GM21825 (cell line): ENCODE data around the gene FLCN.

Experiments
- ATAC-seq: cut with Tn5 transposase; IDR thresholded peaks from one replicate; pipeline ENCODE4 v1.9.1; 2021; ENCODE audit warnings: mild to moderate bottlenecking, moderate library complexity; ENCODE audit not compliant: unreplicated experiment

The FLCN gene

DNA sequence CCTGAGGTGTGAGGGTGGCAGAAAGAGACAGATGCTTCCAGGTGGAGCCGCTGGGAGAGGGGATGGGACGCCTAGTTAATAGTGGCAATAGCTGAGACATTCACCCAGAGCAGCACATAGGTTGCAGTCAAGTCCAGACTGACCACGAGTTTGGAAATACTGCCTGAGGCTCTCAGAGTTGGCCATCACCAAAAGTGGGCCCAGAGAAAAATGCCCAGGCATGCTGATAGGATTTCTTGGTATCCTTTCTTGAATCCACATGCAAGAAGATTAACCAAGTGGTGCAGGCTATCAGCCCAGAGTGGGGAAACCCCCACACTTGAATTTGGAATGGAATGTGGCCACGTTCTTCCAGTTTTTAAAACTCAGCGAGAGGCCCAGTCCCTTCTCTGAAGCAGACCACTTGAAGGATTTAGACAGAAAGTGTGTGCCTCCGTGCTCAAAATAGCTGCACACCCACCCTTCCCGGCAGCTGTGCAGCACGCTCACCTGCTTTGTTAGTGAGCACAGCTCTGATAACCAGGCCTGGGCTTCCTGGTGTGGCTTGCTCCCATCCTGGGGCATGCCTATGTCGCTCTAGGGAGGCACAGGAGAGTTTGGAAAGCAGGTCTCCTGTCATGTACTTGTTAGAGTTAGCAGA, 66.5 kb downstream of the FLCN start:
- no peak for ATAC-seq

DNA sequence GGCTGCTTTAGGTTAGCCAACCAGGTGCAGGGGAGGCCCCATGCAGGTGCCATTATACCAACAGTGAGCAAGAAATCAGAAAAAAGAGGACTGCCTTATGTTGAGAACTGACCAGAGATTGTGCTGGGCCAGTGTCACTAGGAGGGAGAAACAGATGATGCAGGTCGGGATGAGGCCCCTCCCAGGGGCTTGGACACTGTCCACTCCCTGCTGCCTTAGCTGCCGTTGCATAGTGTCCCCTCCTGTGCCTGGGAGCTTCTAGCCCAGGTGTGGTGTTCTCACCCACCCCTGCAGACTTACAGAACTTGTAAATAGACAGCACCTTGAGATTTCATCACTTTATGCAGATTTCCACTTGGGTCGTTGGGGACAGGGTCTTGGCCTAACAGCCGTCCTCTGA, 67.6 kb downstream of the FLCN start:
- ATAC-seq, result no peak

DNA sequence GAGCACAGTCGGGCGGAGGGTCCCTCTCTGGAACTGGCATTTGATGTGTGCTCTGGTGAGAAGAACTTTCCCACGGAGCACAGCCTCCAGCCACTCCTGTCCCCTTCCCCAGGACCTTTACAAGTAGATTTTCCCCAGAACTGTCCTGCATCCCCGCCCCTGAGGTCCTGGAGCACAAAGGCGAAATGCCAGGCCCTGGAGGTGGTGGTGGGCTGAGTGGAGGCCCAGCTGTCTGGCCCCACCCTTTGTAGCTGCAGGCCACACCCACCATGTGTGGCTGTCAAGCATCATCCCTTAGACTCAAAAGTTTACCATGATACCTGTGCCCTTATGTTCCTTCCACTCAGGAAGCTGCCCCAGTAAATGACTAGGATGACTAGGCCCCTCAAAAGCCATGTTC, 68.6 kb downstream of the FLCN start:
- ATAC-seq, result no peak

DNA sequence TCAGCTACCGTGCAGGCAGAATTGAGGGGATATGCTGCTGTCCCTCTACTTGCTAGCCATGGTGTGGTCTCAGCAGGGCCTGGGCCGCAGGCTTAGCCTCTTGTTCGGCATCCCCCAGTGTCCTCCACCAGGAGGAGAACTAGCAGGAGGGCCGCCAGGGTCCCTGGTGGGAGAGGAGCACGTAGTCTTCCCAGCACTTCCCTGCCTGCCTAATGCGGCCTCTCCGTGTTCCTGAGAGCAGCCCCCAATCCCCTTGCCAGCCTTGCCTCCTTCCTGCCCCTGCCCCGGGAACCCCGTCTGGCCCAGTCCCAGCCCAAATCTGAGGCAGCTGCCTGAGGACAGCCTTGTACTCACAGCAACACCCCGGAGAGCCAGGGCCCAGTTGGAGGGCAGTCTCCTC, 69.0 kb downstream of the FLCN start:
- no peak for ATAC-seq

DNA sequence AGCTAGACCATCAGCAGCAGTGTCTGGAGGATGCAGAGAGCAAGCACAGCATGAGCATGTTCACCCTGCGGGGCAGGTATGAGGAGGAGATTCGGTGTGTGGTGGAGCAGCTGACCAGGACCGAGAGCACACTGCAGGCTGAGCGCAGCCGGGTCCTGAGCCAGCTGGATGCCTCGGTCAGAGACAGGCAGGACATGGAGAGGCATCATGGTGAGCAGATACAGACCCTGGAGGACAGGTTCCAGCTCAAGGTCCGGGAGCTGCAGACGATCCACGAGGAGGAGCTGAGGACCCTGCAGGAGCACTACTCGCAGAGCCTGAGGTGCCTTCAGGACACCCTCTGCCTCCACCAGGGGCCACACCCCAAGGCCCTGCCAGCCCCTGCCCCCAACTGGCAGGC, 69.6 kb downstream of the FLCN start:
- ATAC-seq, result no peak

DNA sequence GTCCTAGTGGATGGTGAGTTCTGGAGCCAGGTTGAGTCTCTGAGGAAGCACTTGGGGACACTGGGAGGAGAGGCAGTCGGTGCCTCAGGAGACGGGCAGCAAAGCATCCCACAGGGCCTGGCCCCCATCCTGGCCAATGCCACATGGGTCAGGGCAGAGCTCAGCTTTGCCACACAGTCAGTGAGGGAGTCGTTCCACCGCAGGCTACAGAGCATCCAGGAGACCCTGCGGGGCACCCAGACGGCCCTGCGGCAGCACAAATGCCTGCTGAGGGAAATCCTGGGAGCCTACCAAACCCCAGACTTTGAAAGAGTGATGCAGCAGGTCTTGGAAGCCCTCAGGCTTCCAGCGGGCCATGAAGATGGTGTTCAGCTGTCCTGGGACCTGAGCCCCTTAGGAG, 70.5 kb downstream of the FLCN start:
- no peak for ATAC-seq

- ATAC-seq, result no peak
Observed at GRCh38 chr17:17165666-17166308, 71.2 kb downstream of the FLCN start.

- no peak for ATAC-seq
Observed at GRCh38 chr17:17164676-17165075, 72.3 kb downstream of the FLCN start.

- no peak for ATAC-seq
Observed at GRCh38 chr17:17164156-17164555, 72.8 kb downstream of the FLCN start.
